GM21825 (cell line): Measurements from ENCODE around the gene GPD1L.
A peak's percentile ranks its signal among the peaks of the same experiment; 100 is the strongest.
"Not testable (repeated sequence)": the region's sequence is repeated elsewhere in the genome, so short reads cannot be mapped to it uniquely, and the experiment has no call there.

ENCODE experiments used
- ATAC-seq: cut with Tn5 transposase; IDR thresholded peaks from one replicate; pipeline ENCODE4 v1.9.1; 2021; ENCODE audit warnings: mild to moderate bottlenecking, moderate library complexity; ENCODE audit not compliant: unreplicated experiment

The GPD1L gene

GRCh38 chr3:32105291-32106131 lies 909 bp upstream of the GPD1L start:
- ATAC-seq: no peak

- ATAC-seq: peak; percentile 16
Measured at GRCh38 chr3:32106929-32107362, 526 bp downstream of the GPD1L start.

GRCh38 chr3:32108224-32108623 lies 1.8 kb downstream of the GPD1L start:
- ATAC-seq: not testable (repeated sequence)

- ATAC-seq: no peak
Measured at GRCh38 chr3:32109256-32109655, 2.8 kb downstream of the GPD1L start.

GRCh38 chr3:32110233-32110760 lies 3.9 kb downstream of the GPD1L start:
- no peak for ATAC-seq

- ATAC-seq: no peak
Measured at GRCh38 chr3:32111560-32111959, 5.1 kb downstream of the GPD1L start.

GRCh38 chr3:32113566-32113965 lies 7.1 kb downstream of the GPD1L start:
- no peak for ATAC-seq

GRCh38 chr3:32113981-32114545 lies 7.6 kb downstream of the GPD1L start:
- no peak for ATAC-seq

- ATAC-seq: not testable (repeated sequence)
Measured at GRCh38 chr3:32114546-32115386, 8.3 kb downstream of the GPD1L start.

- no peak for ATAC-seq
Measured at GRCh38 chr3:32117320-32117719, 10.9 kb downstream of the GPD1L start.

- ATAC-seq: no peak
Measured at GRCh38 chr3:32118215-32118614, 11.8 kb downstream of the GPD1L start.

GRCh38 chr3:32120471-32120870 lies 14.1 kb downstream of the GPD1L start:
- ATAC-seq: no peak

GRCh38 chr3:32121137-32121536 lies 14.7 kb downstream of the GPD1L start:
- ATAC-seq: no peak

GRCh38 chr3:32123620-32124019 lies 17.2 kb downstream of the GPD1L start:
- no peak for ATAC-seq

GRCh38 chr3:32125012-32125411 lies 18.6 kb downstream of the GPD1L start:
- ATAC-seq: no peak

GRCh38 chr3:32126305-32127015 lies 20.0 kb downstream of the GPD1L start:
- ATAC-seq: no peak

GRCh38 chr3:32127219-32127826 lies 20.9 kb downstream of the GPD1L start:
- ATAC-seq: no peak

GRCh38 chr3:32128936-32129335 lies 22.5 kb downstream of the GPD1L start:
- ATAC-seq: no peak

GRCh38 chr3:32129832-32130231 lies 23.4 kb downstream of the GPD1L start:
- ATAC-seq: no peak

- ATAC-seq: no peak
Measured at GRCh38 chr3:32132121-32132520, 25.7 kb downstream of the GPD1L start.
